ENCODE results near the gene SRR.

The SRR gene

DNA sequence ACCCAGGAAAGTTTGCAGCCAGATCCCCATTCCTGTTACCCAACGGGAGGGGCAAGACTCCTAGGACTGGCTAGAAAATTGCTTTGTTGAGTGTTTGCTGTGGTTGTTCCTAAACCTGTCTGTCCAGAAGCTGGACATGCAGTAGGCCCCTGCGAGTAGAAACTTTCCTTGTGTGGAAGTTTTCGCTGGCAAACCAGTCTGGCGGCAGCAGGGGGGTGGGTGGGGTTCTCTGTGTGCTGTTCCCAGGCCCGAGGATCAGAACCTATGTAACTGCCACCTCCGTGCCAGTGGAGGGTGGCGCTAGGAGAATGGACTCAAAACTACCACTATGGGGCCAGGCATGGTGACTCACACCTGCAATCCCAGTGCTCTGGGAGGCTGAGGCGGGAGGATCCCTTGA is 42.7 kb downstream of the SRR start:
- no peak for DNase-seq

DNA sequence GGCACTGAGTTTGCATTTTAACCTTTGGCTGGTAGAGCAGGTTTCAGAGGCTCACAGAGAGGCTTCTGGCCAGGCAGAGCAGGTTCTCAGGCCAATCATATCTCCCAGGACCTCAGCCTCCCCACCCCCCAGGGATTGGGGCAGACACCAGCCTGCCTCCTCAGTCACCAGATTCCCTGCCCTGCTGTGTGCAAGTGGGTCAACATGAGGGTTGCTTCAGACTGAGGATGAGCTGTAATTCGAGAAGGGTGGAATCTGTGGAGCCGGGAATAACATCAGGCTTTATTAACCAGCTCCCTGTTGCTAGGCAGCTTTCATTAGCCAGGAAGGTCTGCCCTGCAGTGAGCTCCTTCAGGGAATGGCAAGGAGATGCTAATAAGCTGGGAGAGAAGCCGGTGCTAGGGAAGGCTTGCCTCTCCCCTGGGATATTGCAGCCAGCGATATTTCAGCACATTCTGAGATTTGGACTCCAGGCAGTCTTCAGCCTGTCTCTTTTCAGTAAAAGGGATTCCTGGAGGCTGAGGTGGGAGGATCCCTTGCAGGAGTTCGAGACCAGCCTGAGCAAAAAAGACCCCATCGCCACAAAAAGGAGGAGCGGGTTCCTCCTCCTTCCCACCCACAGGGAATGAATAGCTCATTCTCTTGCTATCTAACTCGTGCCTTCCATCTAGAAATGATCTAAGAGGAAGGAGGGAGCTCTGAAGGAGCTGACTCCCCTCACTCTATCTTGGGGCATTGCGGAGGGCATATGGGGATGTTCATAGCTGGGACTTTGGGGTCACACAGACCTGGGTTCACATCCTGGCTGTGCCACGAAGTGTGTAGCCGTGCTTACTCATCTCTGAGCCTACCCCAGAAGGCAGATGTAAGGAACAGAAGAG is 44.3 kb downstream of the SRR start:
- peak; percentile 66 for DNase-seq

DNA sequence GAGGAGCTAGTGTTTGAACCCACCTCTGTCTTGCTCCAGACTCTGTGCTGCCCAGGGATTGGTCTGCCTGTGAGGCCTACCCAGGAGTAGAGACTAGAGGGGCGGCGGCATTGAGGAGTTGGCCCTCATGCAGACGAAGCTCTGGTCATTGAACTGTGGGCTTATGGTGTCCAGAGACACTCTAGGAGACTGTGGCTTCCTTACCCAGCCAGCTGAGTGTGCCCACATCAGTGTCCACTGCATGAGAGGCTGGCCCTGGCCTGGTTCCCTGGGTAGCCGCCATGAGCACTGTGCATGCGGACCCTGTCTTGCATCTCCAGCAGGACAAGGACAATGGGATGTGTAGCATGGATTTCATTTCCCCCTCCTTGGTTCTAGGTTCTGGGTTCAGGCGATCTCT is 47.5 kb downstream of the SRR start:
- no peak for DNase-seq

DNA sequence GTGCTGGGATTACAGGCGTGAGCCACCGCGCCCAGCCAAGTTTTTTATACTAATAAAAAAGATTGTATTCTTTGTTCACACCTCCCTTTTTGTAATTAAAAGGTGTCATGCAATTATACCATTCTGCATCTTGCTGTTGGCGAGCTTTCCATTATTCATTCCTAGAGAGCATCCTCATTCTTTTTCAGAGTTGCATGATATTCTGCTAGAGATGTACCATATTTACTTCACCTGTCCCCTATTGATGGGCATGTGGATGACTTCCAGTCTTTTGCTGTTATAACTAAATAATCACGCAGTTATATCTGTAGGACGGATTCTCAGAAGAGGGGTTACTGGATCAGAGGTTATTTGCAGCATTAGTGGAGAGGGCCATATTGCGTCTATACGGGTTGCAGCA is 50.6 kb downstream of the SRR start:
- no peak for DNase-seq

DNA sequence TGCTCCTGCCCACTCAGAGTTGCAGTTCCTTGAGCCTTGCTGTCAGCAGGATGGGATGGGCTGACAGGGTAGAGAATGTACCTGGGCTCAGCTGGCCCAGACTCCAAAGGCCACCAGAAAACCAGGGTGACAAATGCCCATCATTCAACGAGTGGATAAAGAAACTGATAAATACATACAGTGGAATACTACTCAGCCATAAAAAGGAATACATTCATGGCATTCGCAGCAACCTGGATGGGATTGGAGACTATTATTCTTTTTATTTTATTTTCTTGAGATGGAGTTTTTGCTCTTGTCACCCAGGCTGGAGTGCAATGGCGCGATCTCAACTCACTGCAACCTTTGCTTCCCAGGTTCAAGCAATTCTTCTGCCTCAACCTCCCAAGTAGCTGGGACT is 53.5 kb downstream of the SRR start:
- DNase-seq, result no peak

DNA sequence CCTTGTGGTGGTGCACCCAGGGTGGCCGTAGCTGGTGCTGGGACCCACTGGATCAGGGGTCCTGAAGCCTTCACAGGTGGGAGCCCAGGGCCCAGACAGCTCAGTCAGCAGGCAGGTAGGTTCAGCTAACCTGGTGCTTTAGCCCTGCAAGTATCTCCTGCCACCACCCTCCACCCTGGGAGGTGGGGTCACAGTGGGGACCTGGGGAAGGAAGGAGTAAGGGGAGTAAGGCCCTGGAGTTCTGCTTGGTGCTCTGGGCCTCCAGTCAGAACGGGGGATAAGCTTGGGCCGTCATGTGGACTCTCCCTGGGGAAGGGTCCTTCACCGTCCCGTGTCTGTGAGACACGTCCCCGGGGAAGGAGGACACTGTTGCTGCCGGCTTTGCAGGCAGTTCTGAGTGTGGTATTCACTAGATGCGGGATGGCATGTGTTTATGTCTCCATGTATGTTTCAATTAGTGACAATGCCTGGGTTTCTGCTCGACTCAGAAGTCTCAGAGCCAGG is 54.2 kb downstream of the SRR start:
- no peak for DNase-seq

DNA sequence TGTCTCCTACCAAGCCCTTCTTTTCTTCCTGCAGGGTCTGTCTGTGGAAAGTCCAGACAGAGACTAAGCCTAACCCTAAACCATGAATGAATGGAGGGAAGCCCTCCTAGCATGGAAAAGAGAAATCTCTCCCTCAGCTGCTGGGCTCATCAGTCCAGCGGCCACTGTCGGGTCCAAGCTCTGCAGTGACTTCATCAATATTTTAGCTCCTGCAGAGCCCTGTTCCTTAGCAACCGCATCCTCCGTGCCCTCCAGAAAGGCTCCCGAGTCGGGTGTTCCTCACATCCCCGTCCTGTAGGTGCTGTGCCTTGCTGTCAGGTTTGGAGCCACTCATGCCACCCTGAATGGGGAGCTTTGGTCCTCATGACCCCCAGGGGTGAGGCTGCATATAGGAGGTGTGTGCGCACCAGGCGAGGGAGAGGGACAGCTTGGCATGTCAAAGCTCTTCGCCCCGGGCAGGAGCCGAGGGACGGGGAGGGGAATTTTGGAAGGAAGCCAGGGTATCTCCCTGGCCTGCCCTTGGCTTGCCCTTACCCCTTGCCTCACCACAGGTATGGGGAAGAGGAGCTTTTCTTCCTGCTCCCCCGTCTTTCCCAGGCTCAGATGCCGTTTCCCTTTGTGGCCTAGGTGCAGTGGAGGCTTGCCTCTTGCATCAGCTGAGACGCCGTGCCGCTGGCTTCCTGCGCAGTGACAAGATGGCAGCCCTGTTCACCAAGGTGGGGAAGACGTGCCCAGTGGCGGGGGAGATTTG is 57.4 kb downstream of the SRR start:
- DNase-seq, result no peak

DNA sequence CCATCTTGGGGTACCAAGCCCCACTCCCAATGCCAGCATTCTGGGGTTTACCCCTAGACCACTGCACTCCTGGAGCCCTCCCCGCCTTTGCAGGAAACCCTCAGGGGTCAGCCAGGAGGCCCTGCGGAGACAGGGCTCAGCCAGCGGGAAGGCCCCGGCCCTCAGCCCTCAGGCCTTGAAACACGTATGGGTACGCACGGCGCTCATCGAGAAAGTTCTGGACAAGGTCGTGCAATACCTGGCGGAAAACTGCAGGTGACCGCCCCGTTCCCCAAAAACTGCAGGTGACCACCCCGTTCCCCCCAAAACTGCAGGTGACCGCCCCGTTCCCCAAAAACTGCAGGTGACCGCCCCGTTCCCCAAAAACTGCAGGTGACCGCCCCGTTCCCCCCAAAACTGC is 58.3 kb downstream of the SRR start:
- DNase-seq, result no peak

DNA sequence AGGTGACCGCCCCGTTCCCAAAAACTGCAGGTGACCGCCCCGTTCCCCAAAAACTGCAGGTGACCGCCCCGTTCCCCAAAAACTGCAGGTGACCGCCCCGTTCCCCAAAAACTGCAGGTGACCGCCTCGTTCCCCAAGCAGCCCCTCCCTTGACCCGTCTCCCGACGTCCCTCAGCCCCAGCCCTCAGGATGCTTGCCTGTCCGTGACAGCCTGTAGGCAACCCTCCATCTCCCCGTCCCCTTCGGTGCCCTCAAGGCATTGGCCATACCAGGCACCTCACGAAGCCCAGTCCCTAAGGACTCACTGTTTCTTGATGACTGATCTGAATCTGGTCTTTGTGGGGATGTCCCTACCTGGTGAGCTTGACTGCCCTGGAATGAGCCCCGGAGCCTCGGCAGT is 58.7 kb downstream of the SRR start:
- no peak for DNase-seq

DNA sequence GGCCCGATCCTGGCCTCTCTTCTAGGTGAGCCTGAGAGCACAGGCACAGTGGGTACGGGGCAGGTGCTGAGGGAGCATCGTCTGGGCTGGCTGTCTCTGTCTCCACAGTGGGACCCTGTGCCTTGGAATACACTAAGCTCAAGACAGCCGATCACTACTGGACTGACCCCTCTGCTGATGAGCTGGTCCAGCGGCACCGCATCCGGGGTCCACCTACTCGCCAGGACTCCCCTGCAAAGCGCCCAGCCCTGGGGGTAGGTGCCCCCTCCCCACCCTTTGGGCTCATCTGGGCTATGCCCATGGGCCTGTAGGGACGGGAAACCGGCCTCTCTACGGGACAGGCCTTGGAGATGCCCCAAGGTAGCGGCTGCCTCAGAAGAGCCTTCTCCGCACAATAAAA is 59.1 kb downstream of the SRR start:
- no peak for DNase-seq

DNA sequence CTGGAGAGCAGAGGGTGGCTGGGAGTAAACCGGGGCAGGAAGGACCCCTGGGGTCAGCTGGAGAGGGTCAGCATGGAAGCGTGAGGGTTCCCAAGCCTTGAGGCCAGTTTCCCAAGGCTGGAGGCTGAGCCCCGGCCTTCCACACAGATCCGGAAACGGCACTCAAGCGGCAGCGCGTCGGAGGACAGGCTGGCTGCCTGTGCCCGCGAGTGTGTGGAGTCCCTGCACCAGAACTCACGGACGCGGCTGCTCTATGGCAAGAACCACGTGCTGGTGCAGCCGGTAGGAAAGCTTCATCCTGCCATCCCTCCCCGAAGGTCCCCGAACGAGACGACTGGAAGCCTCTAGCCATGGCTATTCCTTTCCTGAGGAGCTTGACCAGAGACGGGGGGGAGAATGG is 59.6 kb downstream of the SRR start:
- no peak for DNase-seq

DNA sequence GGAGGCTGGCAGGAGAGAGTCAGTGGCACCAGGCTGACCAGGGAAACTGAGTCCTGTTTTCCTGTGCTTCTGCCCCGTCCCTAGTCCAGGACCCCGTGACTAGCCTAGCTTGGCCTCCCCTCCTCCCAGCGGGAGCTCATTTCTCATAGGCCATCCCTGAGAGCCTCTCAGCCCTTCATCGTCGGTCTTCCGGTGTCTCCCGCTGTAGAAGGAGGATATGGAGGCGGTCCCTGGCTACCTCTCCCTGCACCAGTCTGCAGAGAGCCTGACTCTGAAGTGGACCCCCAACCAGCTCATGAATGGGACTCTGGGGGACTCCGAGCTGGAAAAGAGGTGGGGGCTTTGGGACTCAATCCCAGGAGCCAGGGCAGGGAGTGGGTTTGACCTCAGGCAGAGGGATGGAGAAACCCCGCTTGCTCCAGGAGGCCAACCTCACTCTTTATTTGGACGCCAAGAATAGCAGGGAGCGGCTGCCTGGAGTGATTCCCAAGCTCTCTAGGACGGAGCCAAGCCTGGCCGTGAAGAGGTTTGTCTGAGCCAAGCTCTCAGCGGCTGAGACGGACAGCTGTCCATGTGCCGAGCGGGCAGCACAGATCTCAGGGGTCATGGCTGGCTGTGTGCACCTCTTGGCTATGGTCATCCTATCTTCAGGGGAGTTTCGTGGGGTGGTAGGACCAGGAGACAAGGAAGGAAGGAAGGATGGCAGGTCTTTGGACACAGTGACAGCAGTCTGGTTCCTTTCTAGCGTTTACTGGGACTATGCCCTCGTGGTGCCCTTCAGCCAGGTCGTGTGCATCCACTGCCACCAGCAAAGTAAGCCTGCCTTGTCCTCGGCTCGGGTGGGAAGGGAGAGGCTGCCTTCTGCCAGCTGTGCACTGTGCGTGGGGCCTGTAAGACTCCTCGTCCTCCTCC is 60.4 kb downstream of the SRR start:
- no peak for DNase-seq

DNA sequence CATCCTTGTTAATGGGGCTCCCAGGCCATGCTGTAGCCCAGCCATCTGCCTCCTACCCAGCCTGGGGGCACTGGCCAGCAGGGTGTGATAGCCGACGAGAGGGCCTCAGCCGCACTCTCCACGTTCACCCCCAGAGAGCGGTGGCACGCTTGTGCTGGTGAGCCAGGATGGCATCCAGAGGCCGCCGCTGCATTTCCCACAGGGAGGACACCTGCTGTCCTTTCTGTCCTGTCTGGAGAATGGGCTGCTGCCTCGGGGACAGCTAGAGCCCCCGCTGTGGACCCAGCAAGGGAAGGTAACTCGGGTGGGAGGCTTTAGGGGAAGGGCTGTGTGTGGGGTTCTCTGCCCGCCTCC is 61.0 kb downstream of the SRR start:
- DNase-seq, result no peak

DNA sequence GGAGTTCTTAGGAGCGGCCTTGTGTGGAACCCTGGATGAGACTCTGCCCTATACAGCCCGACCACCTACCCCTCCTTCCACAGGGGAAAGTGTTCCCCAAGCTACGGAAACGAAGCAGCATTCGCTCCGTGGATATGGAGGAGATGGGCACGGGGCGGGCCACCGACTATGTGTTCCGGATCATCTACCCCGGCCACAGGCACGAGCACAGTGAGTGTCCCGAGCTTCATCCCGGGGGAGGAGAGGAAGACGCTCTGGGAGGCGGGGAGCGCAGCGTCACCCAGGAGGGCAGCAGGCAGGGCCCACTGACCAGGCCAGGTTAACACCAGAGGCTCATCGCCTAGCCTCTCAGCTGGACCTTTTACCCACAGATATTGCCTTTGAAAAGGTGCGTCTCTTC is 61.4 kb downstream of the SRR start:
- DNase-seq, result no peak

DNA sequence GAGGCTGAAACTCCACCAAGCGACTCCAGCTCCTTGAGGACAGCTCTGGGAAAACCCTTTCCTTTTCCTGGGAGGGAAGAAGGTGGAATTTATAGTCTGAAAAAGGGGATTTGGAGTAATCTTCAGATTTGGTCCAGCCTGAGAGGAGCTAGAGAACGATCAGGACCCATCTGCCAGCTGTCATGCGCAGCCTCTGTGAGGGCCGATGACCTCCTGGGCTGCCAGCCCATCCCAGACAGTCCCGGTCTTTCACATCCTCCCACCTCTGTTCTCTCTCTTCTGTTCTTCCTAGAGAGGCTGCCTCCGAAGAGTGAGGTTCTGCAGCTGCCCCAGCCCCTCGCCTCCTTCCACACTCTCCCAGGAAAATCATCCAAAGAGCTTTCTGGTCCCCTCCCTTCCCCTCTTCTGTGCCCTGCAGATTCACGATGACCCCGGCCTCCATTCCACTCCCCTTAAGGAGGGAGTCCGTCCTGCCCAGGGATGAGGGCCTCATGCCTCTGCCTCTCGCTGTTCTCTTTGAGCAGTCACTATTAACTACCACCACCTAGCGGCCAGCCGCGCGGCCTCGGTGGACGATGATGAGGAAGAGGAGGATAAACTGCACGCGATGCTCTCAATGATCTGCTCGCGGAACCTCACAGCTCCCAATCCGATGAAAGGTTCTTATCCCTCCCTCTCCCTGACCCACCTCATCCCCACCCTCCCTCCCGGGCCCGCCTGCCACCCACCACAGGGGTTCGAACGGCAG is 63.2 kb downstream of the SRR start:
- no peak for DNase-seq

DNA sequence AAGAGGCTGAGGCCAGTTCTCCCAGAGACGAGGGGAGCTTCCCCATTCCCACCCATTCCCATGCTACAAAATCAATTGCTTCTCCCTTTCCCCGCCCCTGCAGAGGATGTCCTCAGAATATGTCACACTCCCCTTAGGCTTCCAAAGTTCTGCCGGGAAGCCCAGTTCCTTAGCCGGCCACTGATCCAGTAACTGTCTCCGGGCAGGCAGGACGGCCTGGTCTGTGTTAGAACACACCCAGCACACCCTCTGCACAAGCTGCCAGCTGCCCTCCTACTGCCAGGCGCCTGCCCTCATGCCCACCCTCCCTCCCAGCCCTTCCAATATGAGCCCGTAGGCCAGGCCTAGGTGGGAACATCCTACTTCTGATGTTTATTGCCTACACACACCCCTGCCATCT is 64.6 kb downstream of the SRR start:
- DNase-seq, result no peak

DNA sequence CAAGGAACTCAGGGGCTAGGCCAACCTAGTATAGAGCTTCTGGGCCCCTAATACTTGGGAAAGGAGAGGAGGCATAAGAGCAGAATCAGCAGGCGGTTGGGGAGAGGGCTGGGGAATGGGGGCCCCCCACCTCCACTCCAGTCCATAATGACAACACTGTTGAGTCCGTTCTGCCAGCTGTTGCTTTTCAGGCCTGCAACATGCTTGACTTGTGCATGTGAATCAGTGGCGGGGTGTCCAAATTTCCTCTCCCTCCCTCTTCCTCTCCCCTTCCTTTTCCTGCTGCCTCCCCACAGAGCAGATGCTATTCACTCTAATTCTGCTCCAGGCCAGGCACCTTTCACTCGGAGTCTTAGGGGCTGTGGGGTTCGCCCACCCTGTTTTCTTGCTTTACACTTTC is 65.3 kb downstream of the SRR start:
- DNase-seq, result no peak

DNA sequence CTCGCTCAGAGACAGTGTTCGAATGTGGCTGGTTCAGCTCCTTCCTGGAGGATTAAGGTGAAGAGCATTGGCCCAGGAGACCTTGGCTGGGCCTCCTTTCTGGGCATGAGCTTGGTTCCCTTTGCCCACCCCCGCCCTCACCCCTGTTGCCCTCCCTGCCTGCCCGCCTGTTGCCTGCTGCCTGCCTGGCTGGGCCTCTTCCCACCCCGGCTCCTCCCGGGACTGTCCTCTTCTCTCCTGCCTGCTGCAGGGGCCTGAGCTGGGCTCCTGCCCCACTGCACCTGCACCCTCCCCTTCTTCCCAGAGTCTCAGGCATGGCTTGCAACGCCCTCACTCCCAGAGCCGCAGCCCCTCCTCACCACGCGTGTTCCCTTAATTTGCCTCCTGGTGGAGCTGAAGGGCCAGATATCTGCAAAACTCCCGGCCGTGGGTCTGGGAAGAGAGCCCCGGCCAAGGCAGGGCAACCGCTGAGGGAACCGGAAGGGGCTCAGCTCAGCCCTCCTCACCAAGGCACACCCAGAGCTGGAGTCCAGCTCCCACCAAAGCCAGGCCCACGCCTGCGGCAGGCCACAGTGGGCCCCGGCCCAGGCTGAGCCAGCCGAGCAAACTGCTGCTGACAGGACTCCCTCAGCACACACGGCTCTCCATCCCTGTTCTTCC is 65.9 kb downstream of the SRR start:
- DNase-seq, result no peak

DNA sequence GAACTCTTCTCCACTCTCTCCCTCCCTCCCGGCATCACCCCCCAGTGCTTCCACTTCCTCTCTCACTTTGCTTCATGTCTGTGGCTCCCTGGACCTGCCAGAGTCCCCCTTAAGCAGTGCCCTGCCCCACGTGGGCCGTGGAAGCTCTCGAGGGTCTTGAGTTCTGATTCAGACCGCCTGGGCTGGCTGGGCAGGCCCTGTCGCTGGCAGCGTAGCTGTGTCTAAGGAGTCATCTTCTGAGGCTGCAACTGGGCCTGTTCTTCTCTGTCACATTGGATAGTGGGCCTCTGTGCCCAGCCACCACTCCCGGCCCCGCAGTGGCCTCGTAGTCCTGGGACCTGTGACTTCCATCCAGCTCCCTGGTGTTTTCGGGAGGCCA is 66.5 kb downstream of the SRR start:
- no peak for DNase-seq

DNA sequence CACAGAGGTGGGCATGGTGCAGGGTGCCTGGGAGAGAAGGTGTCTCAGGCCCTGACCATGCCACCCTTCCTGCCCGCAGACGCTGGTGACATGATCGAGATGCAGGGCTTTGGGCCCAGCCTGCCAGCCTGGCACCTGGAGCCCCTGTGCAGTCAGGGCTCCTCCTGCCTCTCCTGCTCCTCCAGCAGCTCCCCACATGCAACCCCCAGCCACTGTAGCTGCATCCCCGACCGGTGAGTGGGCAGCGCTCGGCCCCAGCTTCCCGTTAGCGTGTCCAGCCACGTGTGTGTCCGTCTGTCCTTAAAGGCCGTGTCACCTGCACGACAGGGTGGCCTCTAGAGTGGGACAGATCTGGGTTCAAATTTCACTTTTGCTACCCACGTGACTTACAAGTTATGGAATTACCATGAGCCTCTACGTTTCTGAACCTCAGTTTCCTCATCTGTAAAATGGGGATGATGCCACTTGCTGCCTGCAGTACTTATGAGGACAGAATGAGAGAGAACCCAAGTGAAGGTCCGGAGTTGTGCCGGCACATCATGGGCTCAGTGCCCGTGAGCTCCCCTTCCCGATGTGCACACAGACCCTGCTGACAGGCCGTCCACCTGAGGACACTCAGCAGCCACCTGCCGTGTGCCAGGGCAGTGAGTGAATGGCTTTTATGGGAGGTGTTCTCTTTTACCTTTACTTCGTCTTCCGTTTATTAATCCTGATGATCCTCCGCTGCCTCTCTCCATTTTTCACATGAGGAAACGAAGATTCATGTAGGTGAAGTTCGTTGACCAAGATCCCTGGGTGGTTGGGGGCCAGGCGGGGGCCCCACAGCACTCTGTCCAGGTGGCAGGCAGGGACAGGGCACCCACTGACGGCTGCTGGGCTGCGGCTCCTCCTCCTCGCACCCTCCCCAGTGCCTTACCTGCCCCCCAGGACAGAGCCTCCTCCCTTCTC is 67.7 kb downstream of the SRR start:
- no peak for DNase-seq

DNA sequence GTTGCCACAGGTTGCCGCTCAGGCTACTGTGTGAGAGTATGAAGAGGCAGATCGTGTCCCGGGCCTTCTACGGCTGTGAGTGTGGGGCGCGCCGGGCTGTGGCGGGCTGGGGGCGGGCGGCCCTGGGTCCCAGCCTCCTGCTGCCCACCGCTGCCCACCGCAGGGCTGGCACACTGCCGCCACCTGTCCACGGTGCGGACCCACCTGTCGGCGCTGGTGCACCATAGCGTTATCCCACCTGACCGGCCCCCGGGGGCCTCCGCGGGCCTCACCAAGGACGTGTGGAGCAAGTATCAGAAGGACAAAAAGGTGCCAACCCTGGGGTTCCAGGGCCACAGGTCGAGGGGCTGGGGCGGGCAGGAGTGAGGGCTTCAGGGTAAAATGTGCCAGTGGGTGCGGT is 68.4 kb downstream of the SRR start:
- no peak for DNase-seq

Data from DMS79 treated with DMSO at 0.1 percent for 48 hours (cell line).